Thyroid gland (tissue), 4 donors: Measurements from ENCODE around the gene ERC1.

ENCODE experiments used
- POLR2A ChIP-seq, 2 donors: fragments of 450-650 bp; IDR thresholded peaks; one replicate each; pipeline ENCODE4 v1.6.1; 2017; ENCODE audit warnings: antibody characterized with exemption in 2 of 2, mild to moderate bottlenecking in 2 of 2, moderate library complexity in 1 of 2
- TF ChIP-seq, protein P1 (sequence below), 6 experiments: fragments of 200-600 bp in 3 of 6; fragments of 450-650 bp in 3 of 6; sonication (generic) in 3 of 6; IDR thresholded peaks; one replicate each; pipeline ENCODE4 v1.5.1; 2016 to 2019; ENCODE audit warnings: antibody characterized with exemption in 6 of 6, mild to moderate bottlenecking in 2 of 6, inconsistent platforms in 1 of 6, moderate library complexity in 1 of 6

DNA sequence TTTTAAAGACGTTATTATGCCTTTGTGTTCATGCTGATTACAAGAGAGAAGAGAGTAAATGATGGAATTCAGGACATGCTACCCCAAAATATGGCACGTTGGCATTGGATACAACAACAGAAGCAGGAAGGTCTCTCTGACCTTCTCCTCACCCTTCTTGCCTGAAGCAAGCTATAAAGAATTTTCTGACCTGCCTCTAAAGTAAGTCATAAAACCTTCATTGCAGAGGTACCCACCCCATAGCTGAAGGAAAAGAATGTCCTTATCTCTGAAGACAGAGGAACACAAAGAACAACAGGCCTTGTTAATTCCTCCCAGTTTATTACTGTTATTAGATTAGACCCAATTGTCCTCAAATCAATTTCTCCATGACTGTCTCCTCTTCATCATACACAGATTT, 427.1 kb downstream of the ERC1 start:
- no peak for TF ChIP-seq POLR2A (IDR thresholded peaks at IDR 0.05)
- TF ChIP-seq, protein P1, sequence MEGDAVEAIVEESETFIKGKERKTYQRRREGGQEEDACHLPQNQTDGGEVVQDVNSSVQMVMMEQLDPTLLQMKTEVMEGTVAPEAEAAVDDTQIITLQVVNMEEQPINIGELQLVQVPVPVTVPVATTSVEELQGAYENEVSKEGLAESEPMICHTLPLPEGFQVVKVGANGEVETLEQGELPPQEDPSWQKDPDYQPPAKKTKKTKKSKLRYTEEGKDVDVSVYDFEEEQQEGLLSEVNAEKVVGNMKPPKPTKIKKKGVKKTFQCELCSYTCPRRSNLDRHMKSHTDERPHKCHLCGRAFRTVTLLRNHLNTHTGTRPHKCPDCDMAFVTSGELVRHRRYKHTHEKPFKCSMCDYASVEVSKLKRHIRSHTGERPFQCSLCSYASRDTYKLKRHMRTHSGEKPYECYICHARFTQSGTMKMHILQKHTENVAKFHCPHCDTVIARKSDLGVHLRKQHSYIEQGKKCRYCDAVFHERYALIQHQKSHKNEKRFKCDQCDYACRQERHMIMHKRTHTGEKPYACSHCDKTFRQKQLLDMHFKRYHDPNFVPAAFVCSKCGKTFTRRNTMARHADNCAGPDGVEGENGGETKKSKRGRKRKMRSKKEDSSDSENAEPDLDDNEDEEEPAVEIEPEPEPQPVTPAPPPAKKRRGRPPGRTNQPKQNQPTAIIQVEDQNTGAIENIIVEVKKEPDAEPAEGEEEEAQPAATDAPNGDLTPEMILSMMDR (IDR thresholded peaks at IDR 0.05) = no peak
